ENCODE results near the gene TYMP.

DNA sequence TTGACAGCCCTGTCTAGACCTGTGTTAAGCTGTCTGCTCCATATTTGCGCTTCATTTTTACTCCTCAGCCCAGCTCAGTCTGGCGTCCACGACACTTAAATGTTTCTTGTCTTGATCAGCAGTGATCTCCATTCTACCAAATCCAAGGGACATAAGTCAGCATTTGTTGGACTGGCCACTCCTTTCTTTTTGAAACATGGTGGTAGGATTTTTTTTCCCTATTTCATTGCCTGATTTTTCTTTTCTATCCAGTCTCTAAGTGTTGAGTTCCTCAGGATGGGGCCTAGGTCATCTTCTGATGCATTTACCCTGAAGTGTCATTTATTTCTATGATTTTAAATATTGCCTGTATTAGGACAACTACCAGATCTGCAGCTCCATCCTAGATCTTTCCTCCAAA, 20.9 kb downstream of the TYMP start:
- TF ChIP-seq GABPA (IDR thresholded peaks at IDR 0.05; ENCODE audit: low read depth), result no peak
- TF ChIP-seq, protein P1, sequence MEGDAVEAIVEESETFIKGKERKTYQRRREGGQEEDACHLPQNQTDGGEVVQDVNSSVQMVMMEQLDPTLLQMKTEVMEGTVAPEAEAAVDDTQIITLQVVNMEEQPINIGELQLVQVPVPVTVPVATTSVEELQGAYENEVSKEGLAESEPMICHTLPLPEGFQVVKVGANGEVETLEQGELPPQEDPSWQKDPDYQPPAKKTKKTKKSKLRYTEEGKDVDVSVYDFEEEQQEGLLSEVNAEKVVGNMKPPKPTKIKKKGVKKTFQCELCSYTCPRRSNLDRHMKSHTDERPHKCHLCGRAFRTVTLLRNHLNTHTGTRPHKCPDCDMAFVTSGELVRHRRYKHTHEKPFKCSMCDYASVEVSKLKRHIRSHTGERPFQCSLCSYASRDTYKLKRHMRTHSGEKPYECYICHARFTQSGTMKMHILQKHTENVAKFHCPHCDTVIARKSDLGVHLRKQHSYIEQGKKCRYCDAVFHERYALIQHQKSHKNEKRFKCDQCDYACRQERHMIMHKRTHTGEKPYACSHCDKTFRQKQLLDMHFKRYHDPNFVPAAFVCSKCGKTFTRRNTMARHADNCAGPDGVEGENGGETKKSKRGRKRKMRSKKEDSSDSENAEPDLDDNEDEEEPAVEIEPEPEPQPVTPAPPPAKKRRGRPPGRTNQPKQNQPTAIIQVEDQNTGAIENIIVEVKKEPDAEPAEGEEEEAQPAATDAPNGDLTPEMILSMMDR (IDR thresholded peaks at IDR 0.05), result no peak
- no peak for TF ChIP-seq NFIC (IDR thresholded peaks at IDR 0.05; ENCODE audit: borderline replicate concordance)
- no peak for TF ChIP-seq MAX (IDR thresholded peaks at IDR 0.05; ENCODE audit: low read depth)
- no peak for TF ChIP-seq CHD2 (IDR thresholded peaks at IDR 0.05; ENCODE audit: low read length, partially characterized antibody)
- no peak for TF ChIP-seq SMC3 (IDR thresholded peaks at IDR 0.05; ENCODE audit: low read depth, low read length)
- TF ChIP-seq RAD21 (IDR thresholded peaks at IDR 0.05; ENCODE audit: low read length), result no peak
- TF ChIP-seq, protein P2, sequence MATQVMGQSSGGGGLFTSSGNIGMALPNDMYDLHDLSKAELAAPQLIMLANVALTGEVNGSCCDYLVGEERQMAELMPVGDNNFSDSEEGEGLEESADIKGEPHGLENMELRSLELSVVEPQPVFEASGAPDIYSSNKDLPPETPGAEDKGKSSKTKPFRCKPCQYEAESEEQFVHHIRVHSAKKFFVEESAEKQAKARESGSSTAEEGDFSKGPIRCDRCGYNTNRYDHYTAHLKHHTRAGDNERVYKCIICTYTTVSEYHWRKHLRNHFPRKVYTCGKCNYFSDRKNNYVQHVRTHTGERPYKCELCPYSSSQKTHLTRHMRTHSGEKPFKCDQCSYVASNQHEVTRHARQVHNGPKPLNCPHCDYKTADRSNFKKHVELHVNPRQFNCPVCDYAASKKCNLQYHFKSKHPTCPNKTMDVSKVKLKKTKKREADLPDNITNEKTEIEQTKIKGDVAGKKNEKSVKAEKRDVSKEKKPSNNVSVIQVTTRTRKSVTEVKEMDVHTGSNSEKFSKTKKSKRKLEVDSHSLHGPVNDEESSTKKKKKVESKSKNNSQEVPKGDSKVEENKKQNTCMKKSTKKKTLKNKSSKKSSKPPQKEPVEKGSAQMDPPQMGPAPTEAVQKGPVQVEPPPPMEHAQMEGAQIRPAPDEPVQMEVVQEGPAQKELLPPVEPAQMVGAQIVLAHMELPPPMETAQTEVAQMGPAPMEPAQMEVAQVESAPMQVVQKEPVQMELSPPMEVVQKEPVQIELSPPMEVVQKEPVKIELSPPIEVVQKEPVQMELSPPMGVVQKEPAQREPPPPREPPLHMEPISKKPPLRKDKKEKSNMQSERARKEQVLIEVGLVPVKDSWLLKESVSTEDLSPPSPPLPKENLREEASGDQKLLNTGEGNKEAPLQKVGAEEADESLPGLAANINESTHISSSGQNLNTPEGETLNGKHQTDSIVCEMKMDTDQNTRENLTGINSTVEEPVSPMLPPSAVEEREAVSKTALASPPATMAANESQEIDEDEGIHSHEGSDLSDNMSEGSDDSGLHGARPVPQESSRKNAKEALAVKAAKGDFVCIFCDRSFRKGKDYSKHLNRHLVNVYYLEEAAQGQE (IDR thresholded peaks at IDR 0.05; ENCODE audit: low read depth, low read length), result no peak

Measured in SK-N-SH (cell line).